CD8-positive, alpha-beta memory T cell (primary cell): ENCODE measurements around the gene BZW1. TPM values are rescaled to one million over a fixed set of nuclear protein-coding genes. Genes with fewer than 3 reads are reported as not detected.

Experiments used
- CTCF ChIA-PET: fragments of 350-600 bp; sonication (Branson Sonifier 250); formaldehyde crosslinking; loops from one replicate; lab custom pipeline; 2021; ENCODE audit warnings: antibody characterized with exemption; lab: Charles Lee
- POLR2A ChIA-PET: fragments of 350-600 bp; sonication (Branson Sonifier 250); formaldehyde crosslinking; loops from one replicate; lab custom pipeline; 2021; ENCODE audit warnings: antibody characterized with exemption; lab: Charles Lee
- DNase-seq, 5 donors: peaks; one replicate each; pipeline versions ENCODE4 v3.0.0 to v3.0.0-alpha.2; 2020 to 2022; ENCODE audit warnings: mixed read lengths in 1 of 5
- H3K27ac ChIP-seq: one replicate; pipeline ENCODE4 v1.7.0; 2013; ENCODE audit warnings: low read depth, mild to moderate bottlenecking, low read length, moderate library complexity
- H3K27me3 ChIP-seq: 2 replicates; pipeline ENCODE4 v1.7.0; 2013; ENCODE audit warnings: low read length, mild to moderate bottlenecking; ENCODE audit not compliant: insufficient read depth, poor library complexity, severe bottlenecking
- H3K36me3 ChIP-seq: 2 replicates; pipeline ENCODE4 v1.7.0; 2013; ENCODE audit warnings: mild to moderate bottlenecking, low read length, moderate library complexity; ENCODE audit not compliant: insufficient read depth
- H3K4me1 ChIP-seq: 2 replicates; pipeline ENCODE4 v1.7.0; 2013; ENCODE audit warnings: mild to moderate bottlenecking, low read length, moderate library complexity; ENCODE audit not compliant: insufficient read depth
- H3K4me3 ChIP-seq: 2 replicates; pipeline ENCODE4 v1.7.0; 2013; ENCODE audit warnings: mild to moderate bottlenecking, low read length
- H3K9me3 ChIP-seq: 2 replicates; pipeline ENCODE4 v1.7.0; 2013; ENCODE audit warnings: mild to moderate bottlenecking, low read length
- H3K27ac Mint-ChIP-seq, 8 donors: one replicate each; pipeline ENCODE4 v1.8.0; 2020 to 2021; ENCODE audit warnings: mixed read lengths in 8 of 8, mild to moderate bottlenecking in 6 of 8, inconsistent platforms in 3 of 8, moderate library complexity in 3 of 8
- H3K27me3 Mint-ChIP-seq, 2 donors: one replicate each; pipeline ENCODE4 v1.8.0; 2020 to 2021; ENCODE audit warnings: mixed read lengths in 2 of 2, mild to moderate bottlenecking in 1 of 2, moderate library complexity in 1 of 2
- H3K36me3 Mint-ChIP-seq, 3 donors: one replicate each; pipeline ENCODE4 v1.8.0; 2020 to 2021; ENCODE audit warnings: mixed read lengths in 3 of 3, inconsistent platforms in 1 of 3, mild to moderate bottlenecking in 1 of 3
- H3K4me1 Mint-ChIP-seq, 3 donors: one replicate each; pipeline ENCODE4 v1.8.0; 2020 to 2021; ENCODE audit warnings: mixed read lengths in 3 of 3, inconsistent platforms in 1 of 3, mild to moderate bottlenecking in 1 of 3
- H3K4me3 Mint-ChIP-seq, 7 donors: one replicate each; pipeline ENCODE4 v1.8.0; 2020 to 2021; ENCODE audit warnings: mixed read lengths in 7 of 7, mild to moderate bottlenecking in 6 of 7, moderate library complexity in 4 of 7, inconsistent platforms in 2 of 7
- H3K9me3 Mint-ChIP-seq, 5 donors: one replicate each; pipeline ENCODE4 v1.8.0; 2020 to 2022; ENCODE audit warnings: mixed read lengths in 5 of 5, mild to moderate bottlenecking in 3 of 5, moderate library complexity in 2 of 5, inconsistent platforms in 1 of 5
- polyA plus RNA-seq: library from polyadenylated mRNA; unstranded; fragments of 300-500 nt; fragmentation: Illumina TruSeq; gene quantifications from one replicate; pipeline ENCODE4 v1.2.3, GENCODE V29; 2021
- total RNA-seq, 2 experiments: library from RNA; stranded (reverse); gene quantifications; one replicate each; pipeline ENCODE4 v1.2.3, GENCODE V29; 2021

BZW1 gene
- total and polyA plus RNA-seq, 3 experiments from 2014 or later: 252 to 533 (median 495) TPM

DNA sequence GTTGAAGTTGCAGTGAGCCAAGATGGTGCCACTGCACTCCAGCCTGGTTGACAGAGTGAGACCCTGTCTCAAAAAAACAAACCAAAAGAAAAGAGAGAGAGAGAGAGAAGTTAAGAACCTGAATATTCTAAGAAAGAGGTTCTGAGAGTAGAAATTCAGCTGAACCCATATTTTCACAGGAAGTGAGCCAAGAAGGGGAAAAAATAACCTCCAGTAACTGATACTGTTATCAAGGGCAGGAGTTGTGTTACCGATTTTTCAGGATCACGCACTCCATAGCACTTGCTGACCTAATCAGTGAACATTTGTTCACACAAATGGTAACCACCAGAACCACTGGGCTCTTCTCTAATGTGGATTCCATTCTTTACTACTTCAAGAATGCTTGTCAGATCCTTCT, 39.1 kb upstream of the BZW1 start:
- peaks cover 0 to 7% (median 3%) of the 10 kb centered on the region in 5 donors for H3K9me3 Mint-ChIP-seq
- H3K4me3 ChIP-seq: no peak overlapping the region
- ChIA-PET CTCF (no interaction called here), POLR2A (no interaction called here)
- no peak overlapping the region for H3K27ac ChIP-seq
- H3K4me3 Mint-ChIP-seq: no peak overlapping the region
- no peaks in the 10 kb centered on the region for H3K9me3 ChIP-seq
- H3K36me3 Mint-ChIP-seq: peaks cover 0 to 9% (median 1%) of the 10 kb centered on the region in 3 donors
- no peaks in the 10 kb centered on the region for H3K27me3 ChIP-seq
- H3K27me3 Mint-ChIP-seq: peaks cover 3 to 23% of the 10 kb centered on the region in 2 donors
- no peaks in the 10 kb centered on the region for H3K4me1 ChIP-seq
- DNase-seq: no peak
- H3K4me1 Mint-ChIP-seq: no peaks in the 10 kb centered on the region
- H3K27ac Mint-ChIP-seq: no peak overlapping the region
- H3K36me3 ChIP-seq: no peaks in the 10 kb centered on the region

DNA sequence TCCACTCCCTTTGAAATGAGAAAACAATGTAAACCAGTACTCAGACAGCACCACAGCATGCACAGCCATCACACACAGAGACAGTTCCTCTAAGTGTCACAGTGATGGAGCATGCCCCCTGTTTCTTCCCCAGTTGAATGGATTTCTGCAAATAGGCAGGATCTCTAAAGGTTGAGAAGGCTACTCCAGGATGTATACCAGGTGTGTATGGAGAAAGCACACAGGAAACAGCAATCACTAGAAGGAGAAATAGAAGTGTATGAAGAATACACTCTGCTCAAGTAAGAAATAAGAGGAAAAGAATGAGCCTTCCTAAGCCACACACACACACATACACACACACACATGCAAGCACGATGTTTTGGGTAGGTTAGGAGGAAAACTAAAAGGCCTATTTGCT, 38.6 kb upstream of the BZW1 start:
- DNase-seq: no peak
- H3K36me3 Mint-ChIP-seq: peaks cover 0 to 9% (median 1%) of the 10 kb centered on the region in 3 donors
- H3K27me3 Mint-ChIP-seq: peaks cover 0 to 23% of the 10 kb centered on the region in 2 donors
- H3K27ac Mint-ChIP-seq: no peak overlapping the region
- H3K4me1 Mint-ChIP-seq: no peaks in the 10 kb centered on the region
- H3K4me3 Mint-ChIP-seq: no peak overlapping the region
- Histone ChIP-seq H3K4me3 (no peak overlapping the region), H3K27ac (no peak overlapping the region), H3K36me3 (no peaks in the 10 kb centered on the region), H3K4me1 (no peaks in the 10 kb centered on the region), H3K27me3 (no peaks in the 10 kb centered on the region), H3K9me3 (no peaks in the 10 kb centered on the region)
- ChIA-PET CTCF (no interaction called here), POLR2A (no interaction called here)
- H3K9me3 Mint-ChIP-seq: peaks cover 0 to 7% (median 3%) of the 10 kb centered on the region in 5 donors

DNA sequence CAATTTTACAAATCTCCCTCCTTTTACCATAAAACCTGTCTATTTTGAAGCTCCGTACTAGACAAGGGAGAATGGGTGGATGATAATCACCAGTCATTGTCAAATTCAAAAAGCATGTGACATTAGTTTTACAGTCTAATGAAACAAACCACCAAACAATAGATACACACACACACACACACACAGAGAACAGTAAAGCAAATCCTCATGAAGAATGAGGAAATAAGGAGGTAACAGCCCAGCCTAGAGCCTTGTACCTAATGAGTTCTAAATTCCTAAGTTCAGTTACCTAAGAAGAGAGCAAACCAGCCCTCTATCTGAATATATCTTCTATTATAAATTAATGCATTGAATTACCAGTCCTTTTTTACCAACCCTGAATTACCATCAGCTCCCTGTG, 36.8 kb upstream of the BZW1 start:
- Mint-ChIP-seq H3K9me3 (peaks cover 0 to 7% (median 3%) of the 10 kb centered on the region in 5 donors), H3K27me3 (peaks cover 0 to 19% of the 10 kb centered on the region in 2 donors), H3K36me3 (peaks cover 0 to 9% (median 1%) of the 10 kb centered on the region in 3 donors), H3K4me1 (no peaks in the 10 kb centered on the region), H3K27ac (no peak overlapping the region), H3K4me3 (no peak overlapping the region)
- no peaks in the 10 kb centered on the region for H3K4me1 ChIP-seq
- CTCF ChIA-PET: no interaction called here
- H3K27ac ChIP-seq: no peak overlapping the region
- no peaks in the 10 kb centered on the region for H3K27me3 ChIP-seq
- H3K4me3 ChIP-seq: no peak overlapping the region
- POLR2A ChIA-PET: no interaction called here
- no peaks in the 10 kb centered on the region for H3K9me3 ChIP-seq
- no peak for DNase-seq
- no peaks in the 10 kb centered on the region for H3K36me3 ChIP-seq

DNA sequence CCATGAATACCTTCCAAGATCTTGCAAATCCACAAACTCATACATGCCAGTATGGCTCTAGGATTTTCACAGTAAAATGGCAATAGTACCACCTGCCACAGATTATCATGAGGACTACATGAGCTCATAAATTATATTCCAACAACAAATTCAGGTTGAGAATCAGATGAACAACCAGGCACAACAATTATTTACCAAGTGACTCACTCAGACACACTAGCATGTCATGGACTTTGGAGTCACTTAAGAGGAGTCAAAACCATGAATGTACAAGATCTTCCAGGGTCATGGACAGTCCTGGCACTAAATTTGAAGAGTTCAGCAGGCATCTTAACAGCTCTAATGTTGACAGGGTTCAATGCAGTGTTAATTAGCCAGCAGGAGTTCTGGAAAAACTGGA, 34.4 kb upstream of the BZW1 start:
- CTCF ChIA-PET: no interaction called here
- Histone ChIP-seq H3K9me3 (no peaks in the 10 kb centered on the region), H3K4me3 (no peak overlapping the region), H3K27me3 (no peaks in the 10 kb centered on the region), H3K27ac (no peak overlapping the region), H3K4me1 (no peaks in the 10 kb centered on the region), H3K36me3 (no peaks in the 10 kb centered on the region)
- Mint-ChIP-seq H3K27me3 (peaks cover 0 to 14% of the 10 kb centered on the region in 2 donors), H3K4me1 (no peaks in the 10 kb centered on the region), H3K4me3 (no peak overlapping the region), H3K9me3 (peaks cover 0 to 7% (median 3%) of the 10 kb centered on the region in 5 donors), H3K27ac (no peak overlapping the region), H3K36me3 (peaks cover 0 to 9% (median 1%) of the 10 kb centered on the region in 3 donors)
- no peak for DNase-seq
- POLR2A ChIA-PET: no interaction called here

DNA sequence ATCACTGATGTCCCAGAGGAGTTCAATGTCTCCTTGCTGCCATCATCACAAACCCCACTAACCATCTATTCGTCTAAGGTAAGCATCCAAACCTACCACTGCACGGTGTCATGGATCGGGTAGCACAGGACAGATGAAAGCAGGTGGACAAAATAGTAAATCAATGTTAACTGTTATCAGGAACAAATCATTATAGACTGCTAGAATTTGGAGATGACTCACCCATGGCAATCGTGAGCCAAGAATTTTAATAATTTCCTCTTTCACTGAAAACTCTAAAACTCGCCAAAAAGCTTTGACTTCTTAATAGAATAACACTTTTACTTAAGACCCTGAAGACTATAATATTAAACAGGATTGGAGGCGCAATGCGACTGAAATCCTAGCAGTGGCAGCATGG, 33.7 kb upstream of the BZW1 start:
- no peaks in the 10 kb centered on the region for H3K27me3 ChIP-seq
- Mint-ChIP-seq H3K27me3 (peaks cover 0 to 7% of the 10 kb centered on the region in 2 donors), H3K27ac (no peak overlapping the region), H3K4me1 (no peaks in the 10 kb centered on the region), H3K9me3 (peaks cover 0 to 2% (median 0%) of the 10 kb centered on the region in 5 donors), H3K36me3 (peaks cover 0 to 1% (median under 1%) of the 10 kb centered on the region in 3 donors), H3K4me3 (no peak overlapping the region)
- H3K36me3 ChIP-seq: no peaks in the 10 kb centered on the region
- CTCF ChIA-PET: no interaction called here
- H3K9me3 ChIP-seq: no peaks in the 10 kb centered on the region
- POLR2A ChIA-PET: no interaction called here
- no peak overlapping the region for H3K4me3 ChIP-seq
- no peak for DNase-seq
- H3K27ac ChIP-seq: no peak overlapping the region
- no peaks in the 10 kb centered on the region for H3K4me1 ChIP-seq

DNA sequence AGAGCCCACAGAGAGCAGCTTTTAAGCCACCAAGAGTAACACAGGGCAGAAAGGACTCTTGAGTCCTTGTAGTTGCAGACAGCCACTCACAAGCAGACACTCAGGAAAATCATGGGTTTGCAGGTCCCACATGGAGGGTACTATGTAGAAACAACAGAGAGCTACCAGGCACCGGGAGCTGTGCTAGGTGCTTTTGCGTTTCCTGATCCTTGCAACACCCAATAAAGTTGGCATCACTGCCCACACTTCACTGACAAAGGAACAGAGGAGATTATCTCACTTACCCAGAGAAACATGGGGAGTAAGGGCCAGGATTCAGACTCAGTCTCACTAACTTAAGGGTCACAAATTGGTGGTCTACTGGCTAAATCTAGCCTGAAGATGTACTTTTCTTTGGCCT, 32.5 kb upstream of the BZW1 start:
- H3K9me3 ChIP-seq: no peaks in the 10 kb centered on the region
- no peak overlapping the region for H3K4me3 ChIP-seq
- ChIA-PET CTCF (no interaction called here), POLR2A (no interaction called here)
- Mint-ChIP-seq H3K36me3 (no peaks in the 10 kb centered on the region), H3K27ac (no peak overlapping the region), H3K4me1 (no peaks in the 10 kb centered on the region), H3K9me3 (peaks cover 0 to 2% (median 0%) of the 10 kb centered on the region in 5 donors), H3K4me3 (no peak overlapping the region), H3K27me3 (peaks cover 0 to 3% of the 10 kb centered on the region in 2 donors)
- no peak overlapping the region for H3K27ac ChIP-seq
- no peaks in the 10 kb centered on the region for H3K27me3 ChIP-seq
- no peak for DNase-seq
- H3K4me1 ChIP-seq: no peaks in the 10 kb centered on the region
- H3K36me3 ChIP-seq: no peaks in the 10 kb centered on the region

DNA sequence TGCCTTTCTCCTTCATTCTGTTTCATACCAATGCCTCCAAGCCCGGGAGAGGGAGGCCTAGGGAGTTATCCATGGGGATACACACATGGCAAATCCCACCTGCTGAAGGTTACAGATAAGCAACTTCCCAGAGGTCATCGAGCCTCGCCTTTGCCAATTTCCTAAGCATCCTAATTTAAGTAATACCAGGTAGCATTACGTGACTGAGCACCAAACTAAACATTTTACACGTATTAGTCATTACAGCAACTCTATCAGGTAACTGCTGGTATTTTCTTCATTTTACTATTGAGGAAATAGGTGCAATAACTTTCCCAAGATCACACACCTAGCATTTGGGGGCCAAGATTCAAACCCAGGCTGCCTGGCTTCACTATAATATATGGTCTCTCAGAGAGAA, 30.1 kb upstream of the BZW1 start:
- H3K9me3 Mint-ChIP-seq: no peaks in the 10 kb centered on the region
- no peak overlapping the region for H3K27ac Mint-ChIP-seq
- peaks cover 0 to 3% of the 10 kb centered on the region in 2 donors for H3K27me3 Mint-ChIP-seq
- ChIA-PET POLR2A (no interaction called here), CTCF (interaction anchor here (1.2 kb wide), 1 partner anchor 16 kb away, joined by 3 read pairs; no protein-coding TSS in a partner anchor)
- H3K27me3 ChIP-seq: no peaks in the 10 kb centered on the region
- H3K4me3 Mint-ChIP-seq: no peak overlapping the region
- H3K36me3 ChIP-seq: no peaks in the 10 kb centered on the region
- DNase-seq: no peak
- no peaks in the 10 kb centered on the region for H3K9me3 ChIP-seq
- no peak overlapping the region for H3K4me3 ChIP-seq
- no peaks in the 10 kb centered on the region for H3K4me1 ChIP-seq
- H3K36me3 Mint-ChIP-seq: no peaks in the 10 kb centered on the region
- H3K27ac ChIP-seq: no peak overlapping the region
- no peaks in the 10 kb centered on the region for H3K4me1 Mint-ChIP-seq

DNA sequence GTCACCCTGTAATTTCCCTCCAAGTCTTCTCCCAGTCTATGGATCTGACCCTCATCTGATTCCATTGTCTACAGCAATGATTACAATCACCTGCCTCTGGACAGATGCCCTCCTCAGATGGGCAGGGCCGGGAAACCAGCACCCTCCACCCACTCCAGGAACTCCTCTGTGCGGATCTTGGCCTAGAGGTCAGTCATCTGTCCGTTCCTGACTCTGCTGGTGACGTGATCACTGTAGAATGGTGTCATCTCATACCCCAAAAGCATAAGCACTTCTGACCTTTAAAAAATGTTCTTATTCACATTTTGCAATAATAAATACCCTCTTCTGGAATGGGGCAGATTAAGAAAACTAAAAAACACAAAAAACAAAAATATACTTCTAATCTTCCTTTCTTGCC, 29.5 kb upstream of the BZW1 start:
- Mint-ChIP-seq H3K9me3 (no peaks in the 10 kb centered on the region), H3K27me3 (peaks cover 0 to 3% of the 10 kb centered on the region in 2 donors), H3K4me1 (no peaks in the 10 kb centered on the region), H3K36me3 (no peaks in the 10 kb centered on the region), H3K4me3 (no peak overlapping the region), H3K27ac (no peak overlapping the region)
- DNase-seq: no peak
- ChIA-PET POLR2A (no interaction called here), CTCF (no interaction called here)
- Histone ChIP-seq H3K36me3 (no peaks in the 10 kb centered on the region), H3K4me3 (no peak overlapping the region), H3K9me3 (no peaks in the 10 kb centered on the region), H3K27me3 (no peaks in the 10 kb centered on the region), H3K4me1 (no peaks in the 10 kb centered on the region), H3K27ac (no peak overlapping the region)
